Sigmoid colon (tissue), 7 donors: Measurements from ENCODE around the gene PRKAA2. TPM values are rescaled to one million over a fixed set of nuclear protein-coding genes. Genes with fewer than 3 reads are reported as not detected.
"Not testable (repeated sequence)": the region's sequence is repeated elsewhere in the genome, so short reads cannot be mapped to it uniquely, and the experiment has no call there.

Source experiments
- DNase-seq: peaks from one replicate; pipeline ENCODE4 v3.0.0-alpha.2; 2019
- H3K27ac ChIP-seq, 4 donors: fragments of 200-600 bp; sonication (generic); one replicate each; pipeline ENCODE4 v1.5.1; 2016 to 2019; ENCODE audit warnings: mild to moderate bottlenecking in 1 of 4
- H3K27me3 ChIP-seq, 3 donors: fragments of 200-600 bp; sonication (generic); one replicate each; pipeline ENCODE4 v1.5.1; 2019; ENCODE audit warnings: mild to moderate bottlenecking in 1 of 3
- H3K36me3 ChIP-seq, 4 donors: fragments of 200-600 bp; sonication (generic); one replicate each; pipeline ENCODE4 v1.5.1; 2016 to 2019
- H3K4me1 ChIP-seq, 4 donors: fragments of 200-600 bp; sonication (generic); one replicate each; pipeline ENCODE4 v1.5.1; 2017 to 2019
- H3K4me3 ChIP-seq, 4 donors: fragments of 200-600 bp; sonication (generic); one replicate each; pipeline ENCODE4 v1.5.1; 2017 to 2019; ENCODE audit warnings: mild to moderate bottlenecking in 2 of 4, moderate library complexity in 1 of 4
- H3K9me3 ChIP-seq, 4 donors: fragments of 200-600 bp in 3 of 4; sonication (generic) in 3 of 4; one replicate each; pipeline versions ENCODE4 v1.5.1 to v1.6.1; 2013 to 2019
- EP300 ChIP-seq, 4 donors: sonication (generic); formaldehyde crosslinking; IDR thresholded peaks; one replicate each; pipeline ENCODE4 v1.6.1; 2017; ENCODE audit warnings: antibody characterized with exemption in 4 of 4
- POLR2A ChIP-seq, 2 donors: fragments of 450-650 bp; IDR thresholded peaks; one replicate each; pipeline ENCODE4 v1.6.1; 2016; ENCODE audit warnings: antibody characterized with exemption in 2 of 2, mild to moderate bottlenecking in 2 of 2, moderate library complexity in 2 of 2
- POLR2AphosphoS5 ChIP-seq, 4 donors: sonication (generic); formaldehyde crosslinking; IDR thresholded peaks; one replicate each; pipeline ENCODE4 v1.6.1; 2017; ENCODE audit warnings: antibody characterized with exemption in 4 of 4
- WGBS, 2 donors: extraction: QIAGEN DNeasy Blood & Tissue Kit; methylation state at CpG; one replicate each; pipeline ENCODE4 v1.1.7; 2013; 5-methylcytosine and 5-hydroxymethylcytosine counted together
- intact Hi-C: fragments of 100-400 bp; cut with DNase I; formaldehyde crosslinking; loops from one replicate; pipeline ENCODE4 v1.15.1; 2023
- polyA plus RNA-seq, 3 donors: library from polyadenylated mRNA; stranded (reverse); fragments of 200-250 nt; gene quantifications; one replicate each; pipeline ENCODE4 v1.2.3, GENCODE V29; 2013
- total RNA-seq, 4 donors: library from RNA; depleted of rRNA; stranded (reverse); fragments of >200 nt; gene quantifications; one replicate each; pipeline ENCODE4 v1.1.0, GENCODE V29; 2016
- TF ChIP-seq, protein P1 (sequence below), 4 experiments: fragments of 450-650 bp in 3 of 4; fragments of 200-600 bp in 1 of 4; IDR thresholded peaks; one replicate each; pipeline ENCODE4 v1.5.1; 2016 to 2019; ENCODE audit warnings: antibody characterized with exemption in 4 of 4, mild to moderate bottlenecking in 3 of 4, moderate library complexity in 2 of 4
- donor health status: healthy with polysubstance abuse.
- donor health status: Bipolar disorder and iron deficiency.
- donor health status: healthy.

PRKAA2 gene
- 10 to 100 TPM; 25.3 to 30.8 (median 27.8) TPM for total RNA-seq
- 1 to 10 TPM in 1 of 3 donors, under 1 TPM in 2; 0.23 to 1.4 (median 0.60) TPM for polyA plus RNA-seq

DNA sequence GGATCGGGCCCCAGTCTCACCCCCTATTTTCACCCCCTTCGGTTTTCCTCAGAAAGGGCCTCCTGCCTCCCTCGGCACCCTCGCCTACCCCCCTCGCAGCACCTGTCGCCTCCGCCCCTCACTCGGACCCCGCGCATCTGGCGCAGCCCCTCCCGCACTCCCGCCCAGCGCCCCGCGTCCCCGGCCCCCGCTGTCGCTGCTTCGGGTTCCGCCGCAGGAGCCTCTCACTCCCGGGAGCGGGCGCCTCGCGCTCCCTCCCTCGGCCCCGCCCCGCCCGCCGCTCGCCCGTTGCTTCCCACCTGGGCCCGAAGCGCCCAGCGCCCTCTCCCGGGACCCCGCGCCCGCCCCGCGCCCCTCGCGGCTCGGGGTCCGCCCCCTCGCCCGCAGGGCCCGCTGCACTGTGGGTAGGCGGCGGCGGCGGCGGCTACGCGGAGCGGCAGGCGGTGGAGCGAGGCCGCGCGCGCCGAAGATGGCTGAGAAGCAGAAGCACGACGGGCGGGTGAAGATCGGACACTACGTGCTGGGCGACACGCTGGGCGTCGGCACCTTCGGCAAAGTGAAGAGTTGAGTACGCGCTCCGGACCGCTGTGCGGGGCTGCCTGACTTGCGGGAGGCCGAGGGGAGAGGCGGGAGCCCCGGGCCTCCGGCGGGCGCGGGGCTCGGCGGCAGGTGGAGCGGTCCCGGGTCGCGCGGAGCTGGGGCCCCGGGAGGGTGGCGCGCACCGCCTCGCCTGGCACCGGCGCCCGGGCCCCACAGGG is at the start of gene PRKAA2:
TSS of gene PRKAA2 (plus strand) at position 396 of the 758 bp plus-strand sequence. CDS start at position 470, 74 bp downstream.
- intact Hi-C loops, result no loop called here
- no peaks in the 10 kb centered on the region for H3K27me3 ChIP-seq
- peak within 1 kb of the TSS; percentile 50 to 78 (median 74) for H3K4me3 ChIP-seq
- DNase-seq, result peak; percentile 68
- H3K9me3 ChIP-seq, result no peaks in the 10 kb centered on the region
- H3K36me3 ChIP-seq, result no peaks in the 10 kb centered on the region
- H3K4me1 ChIP-seq, result peaks cover 0 to 23% (median 14%) of the 10 kb centered on the region in 4 donors
- H3K27ac ChIP-seq, result peak within 1 kb of the TSS; percentile 83 to 90 (median 86)
- TF ChIP-seq, protein P1, sequence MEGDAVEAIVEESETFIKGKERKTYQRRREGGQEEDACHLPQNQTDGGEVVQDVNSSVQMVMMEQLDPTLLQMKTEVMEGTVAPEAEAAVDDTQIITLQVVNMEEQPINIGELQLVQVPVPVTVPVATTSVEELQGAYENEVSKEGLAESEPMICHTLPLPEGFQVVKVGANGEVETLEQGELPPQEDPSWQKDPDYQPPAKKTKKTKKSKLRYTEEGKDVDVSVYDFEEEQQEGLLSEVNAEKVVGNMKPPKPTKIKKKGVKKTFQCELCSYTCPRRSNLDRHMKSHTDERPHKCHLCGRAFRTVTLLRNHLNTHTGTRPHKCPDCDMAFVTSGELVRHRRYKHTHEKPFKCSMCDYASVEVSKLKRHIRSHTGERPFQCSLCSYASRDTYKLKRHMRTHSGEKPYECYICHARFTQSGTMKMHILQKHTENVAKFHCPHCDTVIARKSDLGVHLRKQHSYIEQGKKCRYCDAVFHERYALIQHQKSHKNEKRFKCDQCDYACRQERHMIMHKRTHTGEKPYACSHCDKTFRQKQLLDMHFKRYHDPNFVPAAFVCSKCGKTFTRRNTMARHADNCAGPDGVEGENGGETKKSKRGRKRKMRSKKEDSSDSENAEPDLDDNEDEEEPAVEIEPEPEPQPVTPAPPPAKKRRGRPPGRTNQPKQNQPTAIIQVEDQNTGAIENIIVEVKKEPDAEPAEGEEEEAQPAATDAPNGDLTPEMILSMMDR (IDR thresholded peaks at IDR 0.05), result no peak
- TF ChIP-seq POLR2AphosphoS5 (IDR thresholded peaks at IDR 0.05), result peak in 2 of 4 donors; percentile 73 to 76
- WGBS, 2 donors, result 1% methylated on average over 103 of the region's 103 CpGs

DNA sequence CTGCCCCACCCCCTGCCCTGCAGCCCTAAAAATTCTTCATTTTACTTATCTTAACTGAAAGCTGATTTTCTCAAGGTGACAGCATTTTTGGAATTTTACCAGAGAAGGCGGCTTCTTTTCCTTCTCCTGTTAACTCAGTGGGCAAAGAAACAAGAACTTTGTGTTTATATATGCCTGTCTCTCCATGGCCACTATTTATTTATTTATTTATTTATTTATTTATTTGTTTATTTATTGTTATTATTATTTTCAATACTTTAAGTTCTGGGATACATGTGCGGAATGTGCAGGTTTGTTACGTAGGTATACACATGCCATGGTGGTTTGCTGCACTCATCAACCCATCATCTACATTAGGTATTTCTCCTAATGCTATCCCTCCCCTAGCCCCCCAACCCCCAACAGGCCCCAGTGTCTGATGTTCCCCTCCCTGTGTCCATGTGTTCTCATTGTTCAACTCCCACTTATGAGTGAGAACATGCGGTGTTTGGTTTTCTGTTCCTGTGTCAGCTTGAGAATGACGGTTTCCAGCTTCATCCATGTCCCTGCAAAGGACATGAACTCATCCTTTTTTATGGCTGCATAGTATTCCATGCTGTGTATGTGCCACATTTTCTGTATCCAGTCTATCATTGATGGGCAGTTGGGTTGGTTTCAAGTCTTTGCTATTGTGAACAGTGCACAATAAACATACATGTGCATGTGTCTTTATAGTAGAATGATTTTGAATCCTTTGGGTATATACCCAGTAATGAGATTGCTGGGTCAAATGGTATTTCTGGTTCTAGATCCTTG is 49.5 kb upstream of the PRKAA2 start:
- H3K27me3 ChIP-seq, DNase-seq, H3K9me3 ChIP-seq, H3K36me3 ChIP-seq, H3K4me3 ChIP-seq, H3K27ac ChIP-seq, intact Hi-C loops, H3K4me1 ChIP-seq: not testable (repeated sequence)
- 97 to 98% methylated on average over 5 of the region's 5 CpGs for WGBS, 2 donors

DNA sequence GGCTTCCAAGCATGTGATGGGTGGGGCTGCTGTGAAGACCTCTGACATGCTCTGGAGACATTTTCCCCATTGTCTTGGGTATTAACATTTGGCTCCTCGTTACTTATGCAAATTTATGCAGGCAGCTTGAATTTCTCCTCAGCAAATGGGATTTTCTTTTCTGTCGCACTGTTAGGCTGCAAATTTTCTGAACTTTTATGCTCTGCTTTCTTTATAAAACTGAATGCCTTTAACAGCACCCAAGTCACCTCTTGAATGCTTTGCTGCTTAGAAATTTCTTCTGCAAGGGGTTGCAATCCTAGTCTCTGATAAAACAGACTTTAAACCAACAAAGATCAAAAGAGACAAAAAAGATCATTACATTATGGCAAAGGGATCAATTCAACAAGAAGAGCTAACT is 35.0 kb upstream of the PRKAA2 start:
- H3K4me1 ChIP-seq, H3K27me3 ChIP-seq, H3K27ac ChIP-seq, DNase-seq, intact Hi-C loops, H3K4me3 ChIP-seq, H3K36me3 ChIP-seq, H3K9me3 ChIP-seq: not testable (repeated sequence)
- WGBS, 2 donors, result 18 to 51% methylated on average over 2 of the region's 2 CpGs

DNA sequence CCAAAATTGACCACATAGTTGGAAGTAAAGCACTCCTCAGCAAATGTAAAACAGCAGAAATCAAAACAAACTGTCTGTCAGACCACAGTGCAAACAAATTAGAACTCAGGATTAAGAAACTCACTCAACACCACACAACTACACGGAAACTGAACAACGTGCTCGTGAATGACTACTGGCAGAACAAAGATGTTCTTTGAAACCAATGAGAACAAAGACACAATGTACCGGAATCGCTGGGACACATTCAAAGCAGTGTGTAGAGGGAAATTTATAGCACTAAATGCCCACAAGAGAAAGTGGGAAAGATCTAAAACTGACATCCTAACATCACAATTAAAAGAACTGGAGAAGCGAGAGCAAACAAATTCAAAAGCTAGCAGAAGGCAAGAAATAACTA is 34.3 kb upstream of the PRKAA2 start:
- H3K4me1 ChIP-seq, H3K9me3 ChIP-seq, DNase-seq, intact Hi-C loops, H3K27me3 ChIP-seq, H3K27ac ChIP-seq, H3K4me3 ChIP-seq, H3K36me3 ChIP-seq: not testable (repeated sequence)
- 90 to 92% methylated on average over 6 of the region's 6 CpGs for WGBS, 2 donors

DNA sequence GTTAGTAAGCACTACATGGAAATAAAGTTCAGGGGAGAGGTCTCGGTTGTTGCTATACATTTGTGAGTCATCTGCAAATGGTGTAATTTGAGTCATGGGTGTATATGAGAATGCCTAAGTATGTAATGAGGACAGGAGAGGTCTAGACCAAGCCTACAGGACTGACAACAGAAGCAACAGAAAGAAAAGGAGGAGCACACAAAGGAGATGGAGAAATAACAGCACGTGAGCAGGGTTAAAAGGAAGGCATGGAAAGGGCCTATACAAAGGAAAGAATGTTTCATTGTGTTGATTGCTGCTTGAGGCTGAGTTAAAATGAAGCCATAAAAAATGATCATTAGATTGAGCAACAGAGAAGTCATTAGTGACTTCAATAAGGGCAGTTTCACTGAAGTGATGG is 28.0 kb upstream of the PRKAA2 start:
- intact Hi-C loops, result no loop called here
- no peak overlapping the region for H3K4me3 ChIP-seq
- H3K4me1 ChIP-seq, result no peaks in the 10 kb centered on the region
- H3K9me3 ChIP-seq, result peaks cover 0 to 4% (median under 1%) of the 10 kb centered on the region in 4 donors
- H3K36me3 ChIP-seq, result no peaks in the 10 kb centered on the region
- H3K27me3 ChIP-seq, result no peaks in the 10 kb centered on the region
- DNase-seq, result no peak
- TF ChIP-seq EP300 (IDR thresholded peaks at IDR 0.05), result no peak
- TF ChIP-seq POLR2A (IDR thresholded peaks at IDR 0.05), result no peak
- TF ChIP-seq, protein P1 (IDR thresholded peaks at IDR 0.05), result no peak
- no peak for TF ChIP-seq POLR2AphosphoS5 (IDR thresholded peaks at IDR 0.05)
- H3K27ac ChIP-seq, result no peak overlapping the region
- 77 to 83% methylated on average over 2 of the region's 2 CpGs for WGBS, 2 donors

DNA sequence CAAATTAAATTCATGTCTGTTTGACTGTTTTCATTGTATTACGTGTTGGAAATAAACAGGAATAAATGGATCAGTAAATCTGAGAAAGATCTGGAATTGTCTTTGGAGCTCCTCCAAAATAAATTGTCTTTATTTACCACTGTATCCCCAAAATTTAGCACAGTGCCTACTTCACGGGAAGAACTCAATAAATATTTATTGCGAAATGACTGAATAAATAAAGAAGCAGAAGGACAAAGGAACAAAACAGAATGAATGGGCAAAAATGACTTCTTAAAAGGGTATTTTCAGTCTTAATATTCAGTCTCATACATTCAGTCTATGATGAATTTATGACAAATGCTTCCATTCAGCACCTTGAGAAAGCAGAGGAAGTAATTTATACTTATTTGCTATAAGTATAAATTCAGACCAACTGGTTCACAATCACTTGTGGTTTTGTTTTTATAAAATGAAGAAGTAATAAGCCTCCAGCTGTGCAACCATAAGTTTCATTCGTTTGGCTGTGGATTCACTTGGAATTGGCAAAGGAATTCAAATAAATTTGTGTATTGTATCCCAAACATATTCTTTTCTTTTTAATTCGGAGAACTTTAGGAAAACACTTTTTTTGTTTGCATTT is 19.2 kb upstream of the PRKAA2 start:
- Histone ChIP-seq H3K4me3 (no peak overlapping the region), H3K36me3 (no peaks in the 10 kb centered on the region), H3K27me3 (no peaks in the 10 kb centered on the region), H3K9me3 (no peaks in the 10 kb centered on the region), H3K27ac (no peak overlapping the region), H3K4me1 (no peaks in the 10 kb centered on the region)
- 52 to 54% methylated on average over 5 of the region's 5 CpGs for WGBS, 2 donors
- TF ChIP-seq POLR2AphosphoS5 (IDR thresholded peaks at IDR 0.05), result no peak
- TF ChIP-seq EP300 (IDR thresholded peaks at IDR 0.05), result no peak
- TF ChIP-seq POLR2A (IDR thresholded peaks at IDR 0.05), result no peak
- intact Hi-C loops, result no loop called here
- DNase-seq, result no peak
